PC-3 (cell line): ENCODE measurements around the gene SPDYE2.
"Not testable (repeated sequence)": the region's sequence is repeated elsewhere in the genome, so short reads cannot be mapped to it uniquely, and the experiment has no call there.

Experiments
- CTCF ChIP-seq: fragments of 300-600 bp; sonication (generic); conservative IDR thresholded peaks from 2 replicates; pipeline ENCODE4 v1.5.1; 2017; ENCODE audit warnings: antibody characterized with exemption, low read depth, mild to moderate bottlenecking, low read length
- EZH2phosphoT487 ChIP-seq: fragments of 300-600 bp; sonication (generic); IDR thresholded peaks from 2 replicates; pipeline ENCODE4 v1.6.1; 2018; ENCODE audit warnings: mild to moderate bottlenecking, antibody characterized with exemption, low read length, borderline replicate concordance

- not testable (repeated sequence) for TF ChIP-seq CTCF, EZH2phosphoT487
These were observed 60.1 kb downstream of the SPDYE2 start for GRCh38 chr7:102611013-102611674.
